Fibroblast of pulmonary artery (primary cell): Measurements from ENCODE around the gene ASCL5.

Experiments used
- DNase-seq: peaks from one replicate; pipeline ENCODE4 v3.0.0-alpha.2; 2010; ENCODE audit warnings: low read depth
- H3K4me3 ChIP-seq: replicated peaks from 2 replicates; pipeline ENCODE4 v1.5.1; 2011; ENCODE audit warnings: low read depth, mild to moderate bottlenecking, control low read depth, low read length, moderate library complexity
- CTCF ChIP-seq: IDR thresholded peaks from 2 replicates; pipeline ENCODE4 v1.5.1; 2011; ENCODE audit warnings: mild to moderate bottlenecking, control low read depth, low read length, inconsistent platforms; ENCODE audit errors: missing control alignments

ASCL5 gene

GRCh38 chr1:201115390-201115937 lies 11.5 kb downstream of the ASCL5 start:
- H3K4me3 ChIP-seq = no peak overlapping the region
- DNase-seq = no peak
- no peak for TF ChIP-seq CTCF

GRCh38 chr1:201114245-201115131 lies 12.5 kb downstream of the ASCL5 start:
- DNase-seq = peak; percentile 93

GRCh38 chr1:201113451-201114244 lies 13.3 kb downstream of the ASCL5 start:
- H3K4me3 ChIP-seq = no peak overlapping the region
- no peak for TF ChIP-seq CTCF
- no peak for DNase-seq

More at GRCh38 chr1:201114245-201115131, 12.5 kb downstream of the ASCL5 start:
- H3K4me3 ChIP-seq = peak overlapping the region; percentile 60
- peak; percentile 89 for TF ChIP-seq CTCF

GRCh38 chr1:201112926-201113325 lies 14.1 kb downstream of the ASCL5 start:
- no peak for DNase-seq
- no peak for TF ChIP-seq CTCF
- no peak overlapping the region for H3K4me3 ChIP-seq

GRCh38 chr1:201112173-201112731 lies 14.7 kb downstream of the ASCL5 start, which contains the start of gene CACNA1S:
TSS of gene CACNA1S (minus strand) at chr1:201112426. CDS start at chr1:201112339, 87 bp downstream.
- no peak within 1 kb of the TSS for H3K4me3 ChIP-seq
- TF ChIP-seq CTCF = no peak
- DNase-seq = no peak

GRCh38 chr1:201111672-201112071 lies 15.3 kb downstream of the ASCL5 start:
- no peak for DNase-seq
- H3K4me3 ChIP-seq = no peak overlapping the region
- no peak for TF ChIP-seq CTCF
